Kidney epithelial cell (primary cell): ENCODE data around the gene FOXRED2. TPM values are rescaled to one million over a fixed set of nuclear protein-coding genes. Genes with fewer than 3 reads are reported as not detected.

Experiments
- DNase-seq: peaks from one replicate; pipeline ENCODE4 v3.0.0-alpha.2; 2010; ENCODE audit warnings: low read depth
- H3K27me3 ChIP-seq: 2 replicates; pipeline ENCODE4 v1.6.0; 2011; ENCODE audit warnings: low read length; ENCODE audit not compliant: control insufficient read depth, insufficient read depth
- H3K36me3 ChIP-seq: 2 replicates; pipeline ENCODE4 v1.5.1; 2011; ENCODE audit warnings: low read length; ENCODE audit not compliant: control insufficient read depth, insufficient read depth
- H3K4me3 ChIP-seq: 2 replicates; pipeline ENCODE4 v1.5.1; 2011; ENCODE audit warnings: low read depth, mild to moderate bottlenecking, control low read depth, low read length
- total RNA-seq: library from RNA; depleted of rRNA; stranded (reverse); fragments of >200 nt; gene quantifications from 2 replicates; pipeline ENCODE4 v1.2.3, GENCODE V29; 2015
- TF ChIP-seq, protein P1 (sequence below): IDR thresholded peaks from 2 replicates; pipeline ENCODE4 v1.5.1; 2011; ENCODE audit warnings: mild to moderate bottlenecking, moderate library complexity, low read length, control low read depth, inconsistent platforms; ENCODE audit not compliant: insufficient read depth, poor library complexity, severe bottlenecking

FOXRED2 gene
- total RNA-seq, 1 donor from 2014 or later, result 16.6 TPM

GRCh38 chr22:36548606-36549005 lies 41.8 kb upstream of the FOXRED2 start:
- Histone ChIP-seq H3K36me3 (no peaks in the 10 kb centered on the region), H3K4me3 (no peak overlapping the region), H3K27me3 (peaks cover 6% of the 10 kb centered on the region)
- TF ChIP-seq, protein P1, sequence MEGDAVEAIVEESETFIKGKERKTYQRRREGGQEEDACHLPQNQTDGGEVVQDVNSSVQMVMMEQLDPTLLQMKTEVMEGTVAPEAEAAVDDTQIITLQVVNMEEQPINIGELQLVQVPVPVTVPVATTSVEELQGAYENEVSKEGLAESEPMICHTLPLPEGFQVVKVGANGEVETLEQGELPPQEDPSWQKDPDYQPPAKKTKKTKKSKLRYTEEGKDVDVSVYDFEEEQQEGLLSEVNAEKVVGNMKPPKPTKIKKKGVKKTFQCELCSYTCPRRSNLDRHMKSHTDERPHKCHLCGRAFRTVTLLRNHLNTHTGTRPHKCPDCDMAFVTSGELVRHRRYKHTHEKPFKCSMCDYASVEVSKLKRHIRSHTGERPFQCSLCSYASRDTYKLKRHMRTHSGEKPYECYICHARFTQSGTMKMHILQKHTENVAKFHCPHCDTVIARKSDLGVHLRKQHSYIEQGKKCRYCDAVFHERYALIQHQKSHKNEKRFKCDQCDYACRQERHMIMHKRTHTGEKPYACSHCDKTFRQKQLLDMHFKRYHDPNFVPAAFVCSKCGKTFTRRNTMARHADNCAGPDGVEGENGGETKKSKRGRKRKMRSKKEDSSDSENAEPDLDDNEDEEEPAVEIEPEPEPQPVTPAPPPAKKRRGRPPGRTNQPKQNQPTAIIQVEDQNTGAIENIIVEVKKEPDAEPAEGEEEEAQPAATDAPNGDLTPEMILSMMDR, result no peak
- DNase-seq, result no peak

GRCh38 chr22:36546932-36547331 lies 40.1 kb upstream of the FOXRED2 start:
- Histone ChIP-seq H3K27me3 (peaks cover 6% of the 10 kb centered on the region), H3K4me3 (no peak overlapping the region), H3K36me3 (no peaks in the 10 kb centered on the region)
- peak; percentile 85 for DNase-seq
- TF ChIP-seq, protein P1, result no peak

GRCh38 chr22:36546092-36546804 lies 39.4 kb upstream of the FOXRED2 start:
- no peak for DNase-seq

DNA sequence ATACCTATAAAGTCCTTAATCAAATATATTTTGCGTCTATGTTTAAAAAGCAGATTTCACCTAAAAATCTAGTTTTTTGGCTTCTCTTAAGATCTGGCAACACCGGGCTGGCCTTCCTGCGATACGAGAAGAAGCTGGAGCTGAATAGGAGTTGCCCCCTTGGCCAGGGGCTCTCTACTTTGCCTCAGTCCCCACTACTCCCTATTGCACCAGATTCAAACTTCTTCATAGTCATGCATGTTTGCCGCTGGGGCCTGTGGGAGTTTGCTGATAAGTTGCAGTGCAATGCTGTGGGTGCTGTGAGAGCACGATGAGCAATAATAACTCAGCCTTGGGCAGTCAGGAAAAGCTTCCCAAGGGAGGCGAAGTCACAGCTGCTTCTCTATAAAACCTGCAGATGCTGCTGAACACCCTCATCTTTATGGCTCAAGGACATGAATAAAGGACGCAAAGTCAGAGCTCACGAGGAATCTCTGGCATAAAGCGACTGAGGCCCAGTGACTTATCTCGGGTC lies 37.3 kb upstream of the FOXRED2 start:
- TF ChIP-seq, protein P1, result no peak
- no peak for DNase-seq
- no peaks in the 10 kb centered on the region for H3K27me3 ChIP-seq
- no peaks in the 10 kb centered on the region for H3K36me3 ChIP-seq
- no peak overlapping the region for H3K4me3 ChIP-seq

More at GRCh38 chr22:36546092-36546804, 39.4 kb upstream of the FOXRED2 start:
- TF ChIP-seq, protein P1, result peak; percentile 69
- Histone ChIP-seq H3K36me3 (no peaks in the 10 kb centered on the region), H3K4me3 (no peak overlapping the region), H3K27me3 (peaks cover 6% of the 10 kb centered on the region)

- Histone ChIP-seq H3K36me3 (no peaks in the 10 kb centered on the region), H3K4me3 (no peak overlapping the region), H3K27me3 (no peaks in the 10 kb centered on the region)
- TF ChIP-seq, protein P1, result no peak
- peak; percentile 94 for DNase-seq
These were observed 35.1 kb upstream of the FOXRED2 start for GRCh38 chr22:36541831-36542411.
